Lower lobe of right lung (tissue), 2 donors: ENCODE data around the gene ZNF774. TPM values are rescaled to one million over a fixed set of nuclear protein-coding genes. Genes with fewer than 3 reads are reported as not detected.
A peak's percentile ranks its signal among the peaks of the same experiment; 100 is the strongest.

Source experiments
- ATAC-seq, 2 donors: fragments of 200-7000 bp; cut with Tn5 transposase; one replicate each; pipeline ENCODE4 v1.9.1; 2020 to 2022; ENCODE audit warnings: mild to moderate bottlenecking in 2 of 2, moderate library complexity in 2 of 2
- DNase-seq: peaks from one replicate; pipeline ENCODE4 v3.0.0-alpha.2; 2020
- H3K27ac ChIP-seq: fragments of 200-600 bp; one replicate; pipeline ENCODE4 v1.8.0; 2022
- H3K27me3 ChIP-seq: fragments of 200-600 bp; one replicate; pipeline ENCODE4 v1.8.0; 2022; ENCODE audit warnings: low read depth
- H3K36me3 ChIP-seq: fragments of 200-600 bp; one replicate; pipeline ENCODE4 v1.8.0; 2022; ENCODE audit warnings: mild to moderate bottlenecking
- H3K4me1 ChIP-seq: fragments of 200-600 bp; one replicate; pipeline ENCODE4 v1.8.0; 2022
- H3K4me3 ChIP-seq: fragments of 200-600 bp; one replicate; pipeline ENCODE4 v1.8.0; 2022; ENCODE audit warnings: mild to moderate bottlenecking
- H3K9me3 ChIP-seq: fragments of 200-600 bp; one replicate; pipeline ENCODE4 v1.8.0; 2022
- CTCF ChIP-seq: fragments of 200-600 bp; IDR thresholded peaks from one replicate; pipeline ENCODE4 v1.8.0; 2022; ENCODE audit warnings: antibody characterized with exemption, mild to moderate bottlenecking
- intact Hi-C: fragments of 100-400 bp; cut with DNase I; formaldehyde crosslinking; loops from one replicate; pipeline ENCODE4 v1.11.0; 2022
- total RNA-seq: library from RNA; stranded (reverse); fragmentation: NEBNext Ultra II Directional; extraction: Animal tissue kit (Norgen Biotek cat#: 25700); gene quantifications from one replicate; pipeline ENCODE4 v1.2.1, GENCODE V29; 2021
- donor health status: DM: no; HTN: yes; CAD: no; lungs with severe emphysema.

Gene ZNF774
- total RNA-seq, 1 donor from 2014 or later = 5.5 TPM

- ATAC-seq (no peak), DNase-seq (no peak)
- no peaks in the 10 kb centered on the region for H3K9me3 ChIP-seq
- intact Hi-C loops = no loop called here
- no peak overlapping the region for H3K4me3 ChIP-seq
- H3K27me3 ChIP-seq = no peaks in the 10 kb centered on the region
- peaks cover 27% of the 10 kb centered on the region for H3K4me1 ChIP-seq
- peaks cover 9% of the 10 kb centered on the region for H3K36me3 ChIP-seq
- no peak for TF ChIP-seq CTCF
- H3K27ac ChIP-seq = no peak overlapping the region
Measured at GRCh38 chr15:90386221-90386620, 34.1 kb downstream of the ZNF774 start.

- Histone ChIP-seq H3K36me3 (peaks cover 21% of the 10 kb centered on the region), H3K4me1 (peaks cover 42% of the 10 kb centered on the region), H3K9me3 (no peaks in the 10 kb centered on the region), H3K27ac (peak within 1 kb of the TSS; percentile 99), H3K4me3 (peak within 1 kb of the TSS; percentile 90), H3K27me3 (no peaks in the 10 kb centered on the region)
- ATAC-seq = peak; percentile 97 to 99
- DNase-seq = peak; percentile 99
- intact Hi-C loops = no loop called here
- TF ChIP-seq CTCF = no peak
Measured at GRCh38 chr15:90387534-90388461, 35.7 kb downstream of the ZNF774 start, which contains the start of gene IQGAP1. Gene IQGAP1, plus strand, starts transcription at chr15:90388242. Its CDS starts 100 bp downstream, at chr15:90388342.

- Histone ChIP-seq H3K4me3 (peak overlapping the region; percentile 90), H3K27ac (peak overlapping the region; percentile 99), H3K9me3 (no peaks in the 10 kb centered on the region), H3K36me3 (peaks cover 27% of the 10 kb centered on the region), H3K4me1 (peaks cover 52% of the 10 kb centered on the region), H3K27me3 (no peaks in the 10 kb centered on the region)
- TF ChIP-seq CTCF = no peak
- ATAC-seq = peak; percentile 80
- intact Hi-C loops = no loop called here
- DNase-seq = peak; percentile 87
Measured at GRCh38 chr15:90388462-90389380, 36.6 kb downstream of the ZNF774 start.

- H3K4me1 ChIP-seq = peaks cover 59% of the 10 kb centered on the region
- no peaks in the 10 kb centered on the region for H3K9me3 ChIP-seq
- no peak for TF ChIP-seq CTCF
- intact Hi-C loops = no loop called here
- DNase-seq (no peak), ATAC-seq (no peak)
- H3K27ac ChIP-seq = peak overlapping the region; percentile 99
- H3K4me3 ChIP-seq = peak overlapping the region; percentile 90
- peaks cover 29% of the 10 kb centered on the region for H3K36me3 ChIP-seq
- H3K27me3 ChIP-seq = no peaks in the 10 kb centered on the region
Measured at GRCh38 chr15:90389513-90389912, 37.4 kb downstream of the ZNF774 start.

GRCh38 chr15:90393040-90393439 is 41.0 kb downstream of the ZNF774 start:
- intact Hi-C loops = no loop called here
- Histone ChIP-seq H3K36me3 (peaks cover 42% of the 10 kb centered on the region), H3K4me3 (no peak overlapping the region), H3K4me1 (peaks cover 84% of the 10 kb centered on the region), H3K9me3 (no peaks in the 10 kb centered on the region), H3K27ac (no peak overlapping the region), H3K27me3 (no peaks in the 10 kb centered on the region)
- TF ChIP-seq CTCF = no peak
- no peak for ATAC-seq
- DNase-seq = no peak
